NOMO-1 treated with DMSO at 0.1 percent for 48 hours (cell line): ENCODE data around the gene APOL2.
"Not testable (repeated sequence)": the region's sequence is repeated elsewhere in the genome, so short reads cannot be mapped to it uniquely, and the experiment has no call there.

Source experiments
- DNase-seq: peaks from one replicate; lab custom pipeline; 2025; ENCODE audit not compliant: unreplicated experiment; lab: John Stamatoyannopoulos, UW

Gene APOL2

GRCh38 chr22:36202906-36203305 lies 36.4 kb downstream of the APOL2 start:
- not testable (repeated sequence) for DNase-seq

- no peak for DNase-seq
Observed at GRCh38 chr22:36201630-36202319, 37.6 kb downstream of the APOL2 start, which contains the start of gene APOL4. Gene APOL4 (minus strand): TSS chr22:36201809. CDS start chr22:36201734, 75 bp downstream.

GRCh38 chr22:36201025-36201424 lies 38.3 kb downstream of the APOL2 start:
- DNase-seq: not testable (repeated sequence)

GRCh38 chr22:36199001-36199551 lies 40.3 kb downstream of the APOL2 start:
- DNase-seq: no peak

GRCh38 chr22:36198536-36198935 lies 40.8 kb downstream of the APOL2 start:
- no peak for DNase-seq

- DNase-seq: no peak
Observed at GRCh38 chr22:36197514-36198146, 41.7 kb downstream of the APOL2 start.

- no peak for DNase-seq
Observed at GRCh38 chr22:36197065-36197440, 42.3 kb downstream of the APOL2 start.

GRCh38 chr22:36196254-36197064 lies 42.9 kb downstream of the APOL2 start:
- no peak for DNase-seq

GRCh38 chr22:36194971-36195370 lies 44.4 kb downstream of the APOL2 start:
- DNase-seq: peak; percentile 52

- DNase-seq: no peak
Observed at GRCh38 chr22:36194385-36194784, 44.9 kb downstream of the APOL2 start.

- DNase-seq: no peak
Observed at GRCh38 chr22:36193577-36193976, 45.8 kb downstream of the APOL2 start.

GRCh38 chr22:36193171-36193570 lies 46.2 kb downstream of the APOL2 start:
- DNase-seq: no peak

GRCh38 chr22:36192542-36192941 lies 46.8 kb downstream of the APOL2 start:
- no peak for DNase-seq

GRCh38 chr22:36191106-36191836 lies 48.1 kb downstream of the APOL2 start:
- DNase-seq: no peak

- not testable (repeated sequence) for DNase-seq
Observed at GRCh38 chr22:36187862-36188261, 51.5 kb downstream of the APOL2 start.

- DNase-seq: no peak
Observed at GRCh38 chr22:36185828-36186624, 53.3 kb downstream of the APOL2 start.

GRCh38 chr22:36184433-36185025 lies 54.8 kb downstream of the APOL2 start:
- DNase-seq: no peak

- no peak for DNase-seq
Observed at GRCh38 chr22:36183446-36183845, 55.9 kb downstream of the APOL2 start.

GRCh38 chr22:36182857-36183256 lies 56.5 kb downstream of the APOL2 start:
- no peak for DNase-seq

GRCh38 chr22:36182056-36182455 lies 57.3 kb downstream of the APOL2 start:
- DNase-seq: no peak
